ENCODE results near the gene COL7A1. TPM values are rescaled to one million over a fixed set of nuclear protein-coding genes. Genes with fewer than 3 reads are reported as not detected.
"Not testable (repeated sequence)": the region's sequence is repeated elsewhere in the genome, so short reads cannot be mapped to it uniquely, and the experiment has no call there.

Gene COL7A1
- total RNA-seq, 1 experiment from 2014 or later, result 0.78 TPM

DNA sequence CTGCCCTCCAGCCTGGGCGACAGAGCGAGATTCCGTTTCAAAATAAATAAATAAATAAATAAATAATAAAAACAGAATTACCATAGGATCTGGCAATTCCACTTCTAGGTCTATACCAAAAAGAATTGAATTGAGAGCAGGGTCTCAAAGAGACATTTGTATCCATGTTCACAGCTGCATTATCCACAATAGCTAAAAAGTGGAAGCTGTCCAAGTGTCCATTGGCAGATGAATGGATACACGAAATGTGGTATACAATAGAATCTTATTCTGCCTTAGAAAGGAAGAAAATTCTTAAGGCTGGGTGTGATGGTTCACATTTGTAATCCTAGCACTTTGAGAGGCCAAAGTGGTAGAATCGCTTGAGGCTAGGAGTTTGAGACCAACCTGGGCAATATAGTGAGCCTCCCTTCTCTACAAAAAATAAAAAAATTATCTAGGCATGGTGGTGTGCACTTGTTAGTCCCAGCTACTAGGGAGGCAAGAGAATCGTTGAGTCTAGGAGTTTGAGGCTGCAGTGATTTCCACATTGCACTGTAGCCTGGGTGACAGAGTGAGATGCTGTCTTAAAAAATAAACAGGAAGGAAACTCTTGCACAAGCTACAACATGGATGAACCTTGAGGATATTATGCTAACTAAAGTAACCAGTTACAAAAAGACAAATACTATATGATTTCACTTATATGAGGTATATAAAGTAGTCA is 62.7 kb downstream of the COL7A1 start:
- no peak for DNase-seq
- Histone ChIP-seq H3K27me3 (ENCODE audit: low read length) (no peaks in the 10 kb centered on the region), H3K9me2 (replicated peaks; ENCODE audit: insufficient read depth, low read length) (no peaks in the 10 kb centered on the region), H3K27ac (ENCODE audit: low read length) (no peak overlapping the region), H3K4me2 (ENCODE audit: low read depth, low read length, poor library complexity, severe bottlenecking) (no peak overlapping the region), H3K9me3 (ENCODE audit: low read length) (no peaks in the 10 kb centered on the region), H3K36me3 (ENCODE audit: insufficient read depth, low read length) (peaks cover 38% of the 10 kb centered on the region), H4K20me1 (ENCODE audit: insufficient read depth, low read depth, low read length) (no peaks in the 10 kb centered on the region), H3K9ac (ENCODE audit: low read length) (no peak overlapping the region), H3K4me1 (ENCODE audit: low read length) (no peaks in the 10 kb centered on the region), H3K79me2 (ENCODE audit: low read length) (no peaks in the 10 kb centered on the region), H3K4me3 (ENCODE audit: low read length) (no peak overlapping the region), H2AFZ (ENCODE audit: low read length) (no peak overlapping the region)

DNA sequence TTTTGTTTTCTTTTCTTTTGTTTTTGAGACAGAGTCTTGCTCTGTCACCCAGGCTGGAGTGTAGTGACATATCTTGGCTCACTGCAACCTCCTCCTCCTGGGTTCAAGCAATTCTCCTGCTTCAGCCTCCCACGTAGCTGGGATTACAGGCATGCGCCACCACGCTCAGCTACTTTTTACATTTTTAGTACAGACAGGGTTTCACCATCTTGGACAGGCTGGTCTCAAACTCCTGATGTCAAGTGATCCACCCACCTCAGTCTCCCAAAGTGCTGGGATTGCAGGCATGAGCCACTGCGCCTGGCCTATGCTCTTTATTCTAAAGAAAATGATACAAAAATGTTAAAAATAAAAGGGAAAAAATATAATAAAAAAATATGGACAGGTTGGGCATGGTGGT is 64.4 kb downstream of the COL7A1 start:
- not testable (repeated sequence) for H3K9me2 ChIP-seq (replicated peaks; ENCODE audit: insufficient read depth, low read length); DNase-seq; H3K27me3 ChIP-seq (ENCODE audit: low read length); H4K20me1 ChIP-seq (ENCODE audit: insufficient read depth, low read depth, low read length); H3K9me3 ChIP-seq (ENCODE audit: low read length); H3K4me1 ChIP-seq (ENCODE audit: low read length); H2AFZ ChIP-seq (ENCODE audit: low read length); H3K4me2 ChIP-seq (ENCODE audit: low read depth, low read length, poor library complexity, severe bottlenecking); H3K9ac ChIP-seq (ENCODE audit: low read length); H3K27ac ChIP-seq (ENCODE audit: low read length); H3K79me2 ChIP-seq (ENCODE audit: low read length); H3K4me3 ChIP-seq (ENCODE audit: low read length)
- H3K36me3 ChIP-seq (ENCODE audit: insufficient read depth, low read length), result peaks cover 31% of the 10 kb centered on the region

DNA sequence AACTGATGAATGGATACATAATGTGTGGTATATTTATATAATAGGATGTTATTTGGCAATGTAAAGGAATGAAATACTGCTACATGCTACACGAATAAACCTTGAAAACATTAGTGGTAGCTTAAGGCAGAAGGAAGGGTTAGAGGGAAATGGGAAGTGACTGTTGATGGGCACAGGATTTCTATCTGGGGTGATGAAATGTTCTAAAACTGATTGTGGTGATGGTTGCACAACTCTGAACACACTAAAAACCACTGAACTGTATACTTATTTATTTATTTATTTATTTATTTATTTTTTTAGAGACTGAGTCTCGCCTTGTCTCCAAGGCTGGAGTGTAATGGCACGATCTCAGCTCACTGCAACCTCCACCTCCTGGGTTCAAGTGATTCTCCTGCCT is 66.4 kb downstream of the COL7A1 start:
- Histone ChIP-seq H3K4me1 (ENCODE audit: low read length) (no peaks in the 10 kb centered on the region), H3K27ac (ENCODE audit: low read length) (no peak overlapping the region), H3K9ac (ENCODE audit: low read length) (no peak overlapping the region), H3K9me2 (replicated peaks; ENCODE audit: insufficient read depth, low read length) (no peaks in the 10 kb centered on the region), H4K20me1 (ENCODE audit: insufficient read depth, low read depth, low read length) (no peaks in the 10 kb centered on the region), H3K27me3 (ENCODE audit: low read length) (no peaks in the 10 kb centered on the region), H3K36me3 (ENCODE audit: insufficient read depth, low read length) (peaks cover 25% of the 10 kb centered on the region), H3K79me2 (ENCODE audit: low read length) (no peaks in the 10 kb centered on the region), H3K9me3 (ENCODE audit: low read length) (no peaks in the 10 kb centered on the region), H2AFZ (ENCODE audit: low read length) (no peak overlapping the region), H3K4me3 (ENCODE audit: low read length) (no peak overlapping the region), H3K4me2 (ENCODE audit: low read depth, low read length, poor library complexity, severe bottlenecking) (no peak overlapping the region)
- DNase-seq, result no peak

DNA sequence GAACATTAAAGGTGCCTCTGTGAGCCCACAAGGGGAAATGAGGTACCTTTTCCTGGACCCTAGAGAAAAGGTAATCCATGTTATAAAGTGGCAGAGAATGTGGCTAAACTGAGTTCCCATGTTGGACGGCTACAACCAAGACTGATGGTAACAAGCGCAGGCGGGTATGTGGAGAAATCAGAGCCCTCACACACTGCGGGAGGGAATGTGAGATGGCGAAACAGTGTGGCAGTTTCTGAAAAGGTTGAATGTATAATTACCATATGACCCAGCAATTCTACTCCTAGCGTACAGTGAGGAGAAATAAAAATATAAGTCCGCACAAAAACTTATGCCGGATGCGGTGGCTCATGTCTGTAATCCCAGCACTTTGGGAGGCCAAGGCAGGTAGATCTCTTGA is 67.1 kb downstream of the COL7A1 start:
- no peak overlapping the region for H3K27ac ChIP-seq (ENCODE audit: low read length)
- H3K9me2 ChIP-seq (replicated peaks; ENCODE audit: insufficient read depth, low read length), result no peaks in the 10 kb centered on the region
- H4K20me1 ChIP-seq (ENCODE audit: insufficient read depth, low read depth, low read length), result no peaks in the 10 kb centered on the region
- no peak overlapping the region for H2AFZ ChIP-seq (ENCODE audit: low read length)
- H3K4me1 ChIP-seq (ENCODE audit: low read length), result no peaks in the 10 kb centered on the region
- no peak overlapping the region for H3K4me3 ChIP-seq (ENCODE audit: low read length)
- no peak overlapping the region for H3K9ac ChIP-seq (ENCODE audit: low read length)
- no peak for DNase-seq
- H3K27me3 ChIP-seq (ENCODE audit: low read length), result no peaks in the 10 kb centered on the region
- H3K9me3 ChIP-seq (ENCODE audit: low read length), result no peaks in the 10 kb centered on the region
- H3K4me2 ChIP-seq (ENCODE audit: low read depth, low read length, poor library complexity, severe bottlenecking), result no peak overlapping the region
- no peaks in the 10 kb centered on the region for H3K79me2 ChIP-seq (ENCODE audit: low read length)
- H3K36me3 ChIP-seq (ENCODE audit: insufficient read depth, low read length), result peaks cover 25% of the 10 kb centered on the region

DNA sequence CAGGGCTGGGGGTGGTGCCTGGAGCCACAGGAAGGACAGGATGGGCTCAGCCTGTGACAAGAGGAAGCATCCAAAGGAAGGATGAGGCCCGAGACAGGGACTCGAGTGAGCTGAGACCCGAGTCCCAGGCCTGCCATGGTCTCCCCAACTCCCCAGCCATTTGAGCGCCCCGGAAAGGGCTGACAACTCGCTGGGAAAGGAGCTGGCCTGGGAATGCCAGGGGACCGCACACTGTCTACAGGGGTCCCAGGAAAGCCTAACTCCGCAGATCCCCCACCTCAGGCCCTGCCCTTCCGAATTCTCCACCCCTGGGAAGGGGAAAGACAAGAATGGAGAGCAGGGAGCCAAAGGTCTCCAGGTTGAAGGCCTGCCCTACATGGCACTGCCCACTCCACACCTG is 70.2 kb downstream of the COL7A1 start:
- no peak for DNase-seq
- no peak overlapping the region for H3K9ac ChIP-seq (ENCODE audit: low read length)
- no peak overlapping the region for H3K4me3 ChIP-seq (ENCODE audit: low read length)
- H3K9me2 ChIP-seq (replicated peaks; ENCODE audit: insufficient read depth, low read length), result no peaks in the 10 kb centered on the region
- no peak overlapping the region for H3K4me2 ChIP-seq (ENCODE audit: low read depth, low read length, poor library complexity, severe bottlenecking)
- no peaks in the 10 kb centered on the region for H3K79me2 ChIP-seq (ENCODE audit: low read length)
- no peaks in the 10 kb centered on the region for H3K4me1 ChIP-seq (ENCODE audit: low read length)
- H3K36me3 ChIP-seq (ENCODE audit: insufficient read depth, low read length), result peaks cover 16% of the 10 kb centered on the region
- no peak overlapping the region for H3K27ac ChIP-seq (ENCODE audit: low read length)
- no peaks in the 10 kb centered on the region for H4K20me1 ChIP-seq (ENCODE audit: insufficient read depth, low read depth, low read length)
- H3K27me3 ChIP-seq (ENCODE audit: low read length), result no peaks in the 10 kb centered on the region
- no peaks in the 10 kb centered on the region for H3K9me3 ChIP-seq (ENCODE audit: low read length)
- H2AFZ ChIP-seq (ENCODE audit: low read length), result no peak overlapping the region

DNA sequence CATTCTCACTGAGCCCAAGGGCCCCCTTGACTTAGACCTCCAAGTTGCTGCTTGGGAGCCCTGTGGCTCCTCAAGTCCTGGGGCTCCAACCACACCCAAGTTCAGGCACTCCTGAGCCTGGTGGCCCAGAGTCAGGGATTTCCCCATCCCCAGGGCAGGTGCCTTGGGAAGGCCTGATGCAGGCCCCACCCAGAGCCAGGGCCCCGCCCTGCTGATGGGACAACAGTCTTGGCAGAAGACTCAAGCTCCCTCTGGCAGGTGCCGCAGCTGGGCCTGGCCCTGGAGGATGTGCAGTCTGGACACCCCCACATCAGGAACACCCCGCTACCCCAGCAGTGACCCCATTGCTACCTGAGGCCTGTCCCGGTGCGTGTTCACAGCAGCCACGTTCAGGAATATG is 73.5 kb downstream of the COL7A1 start:
- H3K4me1 ChIP-seq (ENCODE audit: low read length), result no peaks in the 10 kb centered on the region
- no peak overlapping the region for H3K4me3 ChIP-seq (ENCODE audit: low read length)
- H3K27ac ChIP-seq (ENCODE audit: low read length), result no peak overlapping the region
- H2AFZ ChIP-seq (ENCODE audit: low read length), result no peak overlapping the region
- no peaks in the 10 kb centered on the region for H3K27me3 ChIP-seq (ENCODE audit: low read length)
- H3K9me3 ChIP-seq (ENCODE audit: low read length), result no peaks in the 10 kb centered on the region
- no peak overlapping the region for H3K9ac ChIP-seq (ENCODE audit: low read length)
- H3K79me2 ChIP-seq (ENCODE audit: low read length), result no peaks in the 10 kb centered on the region
- no peaks in the 10 kb centered on the region; the same call in 1 of the 2 replicates for H3K36me3 ChIP-seq (ENCODE audit: insufficient read depth, low read length)
- no peak for DNase-seq
- H4K20me1 ChIP-seq (ENCODE audit: insufficient read depth, low read depth, low read length), result no peaks in the 10 kb centered on the region
- H3K4me2 ChIP-seq (ENCODE audit: low read depth, low read length, poor library complexity, severe bottlenecking), result no peak overlapping the region
- H3K9me2 ChIP-seq (replicated peaks; ENCODE audit: insufficient read depth, low read length), result no peaks in the 10 kb centered on the region

DNA sequence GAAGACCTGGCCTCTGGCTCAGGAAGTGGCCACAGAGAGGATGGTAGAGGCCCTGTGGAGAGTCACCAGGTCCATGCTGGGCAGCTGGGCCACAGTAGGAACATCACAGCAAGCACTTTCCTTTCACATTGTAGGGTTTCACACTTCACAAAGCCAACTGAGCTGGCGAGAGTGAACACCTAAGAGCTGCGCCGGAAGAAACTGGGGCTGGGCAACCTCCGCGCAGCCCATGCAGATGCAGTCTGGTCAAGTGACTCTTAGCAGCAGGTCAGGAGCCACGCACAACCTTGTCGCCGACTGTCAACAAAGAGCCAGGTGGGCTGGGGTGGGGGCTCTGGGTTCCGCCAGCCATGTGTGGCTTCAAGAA is 75.9 kb downstream of the COL7A1 start:
- no peak overlapping the region for H3K4me3 ChIP-seq (ENCODE audit: low read length)
- no peaks in the 10 kb centered on the region for H4K20me1 ChIP-seq (ENCODE audit: insufficient read depth, low read depth, low read length)
- no peak overlapping the region for H3K4me2 ChIP-seq (ENCODE audit: low read depth, low read length, poor library complexity, severe bottlenecking)
- H3K36me3 ChIP-seq (ENCODE audit: insufficient read depth, low read length), result no peaks in the 10 kb centered on the region; the same call in 1 of the 2 replicates
- H3K9ac ChIP-seq (ENCODE audit: low read length), result no peak overlapping the region
- H3K9me2 ChIP-seq (replicated peaks; ENCODE audit: insufficient read depth, low read length), result no peaks in the 10 kb centered on the region
- H3K27me3 ChIP-seq (ENCODE audit: low read length), result no peaks in the 10 kb centered on the region
- no peaks in the 10 kb centered on the region for H3K9me3 ChIP-seq (ENCODE audit: low read length)
- no peak overlapping the region for H2AFZ ChIP-seq (ENCODE audit: low read length)
- H3K27ac ChIP-seq (ENCODE audit: low read length), result no peak overlapping the region
- DNase-seq, result no peak
- peaks cover 13% of the 10 kb centered on the region for H3K4me1 ChIP-seq (ENCODE audit: low read length)
- no peaks in the 10 kb centered on the region for H3K79me2 ChIP-seq (ENCODE audit: low read length)

DNA sequence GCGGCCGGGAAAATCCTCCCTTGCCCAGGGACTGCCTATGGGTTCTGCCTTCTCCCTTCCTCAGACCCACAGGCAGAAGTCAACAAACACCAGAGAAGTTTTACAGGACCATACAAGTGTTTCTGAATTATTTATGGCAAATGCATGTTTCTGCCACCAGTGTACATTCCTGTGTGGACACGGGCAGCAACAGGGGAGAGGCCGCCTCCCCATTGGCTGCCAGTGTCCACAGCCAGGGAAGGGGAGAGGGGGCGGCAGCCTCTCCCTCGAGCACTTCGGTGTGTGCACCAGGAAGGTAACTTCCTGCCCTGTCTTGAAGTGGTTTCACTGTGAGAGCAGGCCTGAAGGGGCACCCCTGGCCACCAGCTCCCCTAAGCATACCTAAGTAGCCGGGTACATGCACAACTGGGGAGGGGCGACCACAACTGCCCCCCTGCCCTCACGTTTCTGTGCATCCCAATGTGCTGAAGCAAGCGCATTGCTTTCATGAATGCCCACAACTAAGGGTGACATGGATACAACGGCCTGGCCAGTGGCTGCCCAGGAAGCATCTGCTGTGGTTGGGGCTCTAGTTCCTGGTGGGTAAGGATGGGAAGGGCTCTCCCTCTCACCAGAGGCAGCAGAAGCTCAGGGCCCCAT is 76.4 kb downstream of the COL7A1 start:
- no peak overlapping the region for H3K4me3 ChIP-seq (ENCODE audit: low read length)
- peaks cover 13% of the 10 kb centered on the region for H3K4me1 ChIP-seq (ENCODE audit: low read length)
- H4K20me1 ChIP-seq (ENCODE audit: insufficient read depth, low read depth, low read length), result no peaks in the 10 kb centered on the region
- no peaks in the 10 kb centered on the region for H3K79me2 ChIP-seq (ENCODE audit: low read length)
- no peaks in the 10 kb centered on the region for H3K27me3 ChIP-seq (ENCODE audit: low read length)
- no peak overlapping the region for H2AFZ ChIP-seq (ENCODE audit: low read length)
- no peak for DNase-seq
- no peaks in the 10 kb centered on the region; the same call in 1 of the 2 replicates for H3K36me3 ChIP-seq (ENCODE audit: insufficient read depth, low read length)
- no peaks in the 10 kb centered on the region for H3K9me3 ChIP-seq (ENCODE audit: low read length)
- no peaks in the 10 kb centered on the region for H3K9me2 ChIP-seq (replicated peaks; ENCODE audit: insufficient read depth, low read length)
- no peak overlapping the region for H3K4me2 ChIP-seq (ENCODE audit: low read depth, low read length, poor library complexity, severe bottlenecking)
- no peak overlapping the region for H3K9ac ChIP-seq (ENCODE audit: low read length)
- no peak overlapping the region for H3K27ac ChIP-seq (ENCODE audit: low read length)
